Muscle of back (tissue), 11 donors: Measurements from ENCODE around the gene CPA1. TPM values are rescaled to one million over a fixed set of nuclear protein-coding genes. Genes with fewer than 3 reads are reported as not detected.

ENCODE experiments used
- DNase-seq, 3 donors: peaks; one replicate each; pipeline versions ENCODE4 v3.0.0 to v3.0.0-alpha.2; 2013
- polyA plus RNA-seq, 10 donors: library from polyadenylated mRNA; unstranded; fragments of 120-200 nt; gene quantifications; one replicate each; pipeline ENCODE4 v1.2.1, GENCODE V29; 2013; ENCODE audit not compliant: insufficient read length in 10 of 10

The CPA1 gene
- polyA plus RNA-seq, 10 donors: 1.6 to 5.1 (median 3.8) TPM

DNA sequence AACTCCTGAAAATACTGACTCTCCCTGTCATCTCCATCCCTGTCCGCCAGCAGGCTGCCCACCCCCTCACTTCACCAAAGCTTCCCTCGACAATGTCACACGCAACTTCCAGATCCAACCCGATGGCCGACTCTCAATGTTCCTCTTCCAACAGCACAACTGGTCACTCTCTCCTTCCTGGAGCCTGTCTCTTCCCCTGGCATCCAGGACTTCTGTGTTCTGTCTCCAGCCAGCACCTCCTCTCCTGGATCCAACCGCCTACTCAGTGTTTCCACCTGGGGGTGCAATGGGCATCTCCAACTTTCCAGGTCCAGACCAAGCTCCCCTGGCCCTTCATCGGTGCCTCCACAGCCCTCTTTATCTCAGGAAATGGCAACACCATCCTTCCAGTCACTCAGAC is 27.1 kb upstream of the CPA1 start:
- no peak for DNase-seq

DNA sequence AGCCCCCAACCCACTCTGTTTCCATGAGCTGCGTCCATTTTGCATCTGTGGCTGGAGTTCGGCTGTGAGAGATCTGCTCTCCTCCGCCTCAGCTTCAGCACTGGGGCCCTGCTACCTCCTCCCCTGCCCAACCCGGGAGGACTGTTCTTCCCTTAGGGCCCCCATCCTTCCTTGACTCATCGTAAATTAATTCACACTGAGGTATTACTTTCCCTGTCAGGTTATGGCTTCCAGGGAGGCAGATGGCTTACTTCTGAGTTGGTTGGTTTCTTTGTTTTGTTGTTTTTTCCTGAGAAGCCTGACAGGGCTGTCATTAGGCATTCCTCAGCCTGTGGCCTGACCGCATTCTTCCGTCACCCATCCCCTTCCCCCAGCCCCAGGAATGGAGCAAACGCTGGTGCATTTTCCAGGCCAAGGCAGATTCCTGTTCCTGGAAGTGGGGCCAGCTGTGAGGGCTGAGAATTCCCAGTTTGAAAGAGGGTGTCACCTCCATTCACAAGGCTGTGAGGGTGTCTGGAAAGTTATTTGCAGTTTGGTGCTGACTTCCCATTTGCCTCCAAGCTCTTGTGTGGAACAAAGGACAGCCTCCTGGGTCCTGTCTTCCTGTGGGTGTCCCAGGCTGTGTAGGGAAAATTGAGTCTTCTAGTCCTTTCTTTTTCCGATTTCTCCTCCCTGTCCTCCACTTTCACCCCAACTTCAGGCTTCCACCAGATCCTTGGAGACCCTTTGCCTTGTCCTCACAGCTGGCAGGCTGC is 24.0 kb upstream of the CPA1 start:
- peak; percentile 91 to 98 (median 95) for DNase-seq

DNA sequence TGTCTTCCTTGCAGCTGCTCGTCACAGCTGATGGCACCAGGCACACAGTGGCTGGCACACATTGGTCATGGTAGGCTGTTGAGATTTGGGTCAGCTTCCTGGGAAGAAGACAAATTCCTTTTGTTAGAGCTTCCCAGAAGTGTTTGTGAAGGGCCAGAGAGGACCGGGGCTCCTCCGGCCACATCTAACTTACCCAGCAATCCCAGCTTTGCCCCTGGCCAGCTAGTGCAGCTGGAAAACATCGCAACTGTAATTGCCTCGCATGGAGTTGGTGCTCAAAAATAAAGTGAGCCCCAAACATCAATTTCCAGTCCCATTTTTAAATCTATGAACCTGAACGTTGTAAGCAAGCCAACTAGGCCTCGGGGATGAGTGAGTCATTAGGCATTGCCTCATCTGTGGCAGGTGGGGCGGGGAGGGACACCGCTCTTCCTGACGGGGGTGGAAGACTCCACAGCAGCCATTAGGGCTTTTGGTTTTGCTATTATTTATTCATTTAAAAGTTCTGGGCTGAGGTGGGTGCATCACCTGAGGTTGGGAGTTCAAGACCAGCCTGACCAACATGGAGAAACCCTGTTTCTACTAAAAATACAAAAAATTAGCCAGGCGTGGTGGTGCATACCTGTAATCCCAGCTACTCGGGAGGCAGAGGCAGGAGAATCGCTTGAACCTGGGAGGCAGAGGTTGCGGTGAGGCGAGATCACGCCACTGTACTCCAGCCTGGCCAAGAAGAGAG is 23.2 kb upstream of the CPA1 start:
- peak; percentile 84 to 93 (median 86) for DNase-seq

GRCh38 chr7:130358471-130358870 is 21.8 kb upstream of the CPA1 start:
- DNase-seq: no peak

DNA sequence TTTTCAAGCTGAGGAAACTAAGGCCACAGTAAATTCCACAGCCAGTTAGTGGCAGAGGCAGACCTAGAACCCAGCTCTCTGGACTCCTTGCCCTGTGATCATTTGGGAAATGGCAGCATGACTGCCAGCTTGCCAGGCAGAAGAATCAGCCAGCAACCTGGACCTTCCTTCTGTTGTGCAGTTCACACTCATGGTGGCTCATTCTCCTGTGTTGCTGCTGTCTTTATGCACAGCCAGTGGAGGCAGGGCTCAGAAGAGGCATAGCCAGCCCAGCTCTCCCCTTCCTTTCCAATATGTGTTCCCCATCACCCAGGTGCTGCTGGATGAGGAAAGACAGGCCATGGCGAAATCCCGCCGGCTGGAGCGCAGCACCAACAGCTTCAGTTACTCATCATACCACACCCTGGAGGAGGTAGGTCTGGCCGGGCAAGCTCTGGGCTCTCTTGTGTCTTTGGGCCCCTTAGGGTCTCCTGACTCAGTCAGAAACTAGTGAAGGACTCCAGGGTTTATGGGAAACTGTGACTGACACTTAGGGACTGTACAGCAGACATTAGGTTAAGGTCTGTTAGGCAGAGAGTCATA is 20.9 kb upstream of the CPA1 start:
- no peak for DNase-seq

GRCh38 chr7:130360518-130360917 is 19.8 kb upstream of the CPA1 start:
- DNase-seq: no peak

GRCh38 chr7:130361681-130362080 is 18.6 kb upstream of the CPA1 start:
- DNase-seq: no peak

DNA sequence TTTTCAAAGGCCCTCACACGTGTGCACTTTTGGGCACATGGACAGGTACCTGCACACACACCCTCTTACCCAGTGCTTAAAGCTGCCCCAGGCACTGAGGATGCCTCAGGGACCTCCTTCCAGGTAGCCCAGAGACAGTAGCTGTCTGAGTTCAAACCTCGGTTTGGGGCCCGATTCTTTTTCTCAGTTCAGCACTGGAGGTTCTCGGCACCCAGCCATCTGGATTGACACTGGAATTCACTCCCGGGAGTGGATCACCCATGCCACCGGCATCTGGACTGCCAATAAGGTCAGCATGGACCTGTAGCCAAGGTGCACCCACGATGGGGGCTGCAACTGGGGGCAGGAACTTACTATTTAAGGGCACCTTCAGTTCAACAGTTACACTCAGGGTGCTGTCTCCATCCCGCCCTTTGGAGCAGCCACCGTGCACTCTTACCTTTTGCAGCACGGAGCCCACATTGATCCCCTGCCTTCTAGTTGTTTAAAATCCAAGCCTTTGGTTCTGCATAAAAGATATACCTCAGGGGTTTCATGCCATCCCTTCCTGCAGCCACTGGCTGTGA is 18.0 kb upstream of the CPA1 start:
- DNase-seq: no peak

DNA sequence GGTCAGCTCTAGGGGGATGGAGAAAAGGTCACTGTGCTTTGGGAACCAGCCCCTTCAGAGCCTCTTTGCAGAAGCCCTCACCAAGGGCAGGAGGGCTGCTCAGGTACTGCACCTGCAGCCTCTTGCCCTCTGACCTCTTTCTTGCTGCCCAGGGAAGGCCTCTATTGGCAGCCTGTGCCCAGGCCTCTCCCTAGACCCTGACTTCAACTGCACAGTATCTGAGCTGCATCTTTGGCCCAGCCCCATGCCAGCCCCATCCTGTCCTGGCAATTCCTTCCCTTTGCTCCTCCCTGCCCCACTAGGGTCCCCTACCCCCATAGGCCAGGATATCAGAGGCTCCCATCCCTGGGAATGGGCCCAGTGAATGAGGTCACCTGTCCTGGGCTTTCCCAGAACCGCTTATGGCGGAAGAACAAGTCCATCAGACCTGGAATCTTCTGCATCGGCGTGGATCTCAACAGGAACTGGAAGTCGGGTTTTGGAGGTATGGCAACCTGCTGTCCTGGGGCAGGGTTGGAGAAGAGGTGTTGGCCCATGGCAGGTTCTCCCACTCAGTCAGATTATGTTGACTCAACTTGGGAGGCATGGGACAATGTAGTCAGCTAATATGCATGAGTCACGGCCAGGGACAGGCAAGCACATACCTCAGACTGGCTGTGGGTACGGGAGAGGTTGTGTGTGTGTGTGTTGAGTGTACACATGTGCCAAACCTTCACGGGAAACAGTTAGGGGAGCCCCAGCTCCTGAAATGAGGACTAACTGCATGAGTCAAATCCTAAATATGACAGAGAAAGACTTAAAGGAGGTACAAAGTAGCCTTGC is 17.1 kb upstream of the CPA1 start:
- DNase-seq: peak in 1 of 3 donors; percentile 94

- DNase-seq: no peak
Measured at GRCh38 chr7:130364451-130364850, 15.8 kb upstream of the CPA1 start.

DNA sequence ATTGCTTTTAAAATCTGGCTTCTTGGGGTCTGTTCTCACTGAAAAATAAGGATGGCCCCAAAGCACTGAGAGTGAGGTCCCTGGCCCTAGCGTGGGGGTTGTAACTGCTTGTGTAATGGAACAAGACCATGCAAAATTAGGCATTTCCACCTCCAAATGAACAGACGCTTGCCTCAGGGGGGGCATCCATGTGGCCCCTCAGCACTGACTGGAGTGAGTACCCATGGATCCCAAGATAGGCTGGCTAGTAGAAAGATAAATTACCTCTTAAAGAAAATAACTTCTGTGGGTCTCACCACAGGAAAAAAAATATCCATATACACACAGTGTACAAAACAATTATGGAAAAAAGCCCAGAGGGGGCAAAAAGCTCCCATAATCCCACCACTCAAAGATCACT is 15.2 kb upstream of the CPA1 start:
- DNase-seq: peak in 1 of 3 donors; percentile 63

GRCh38 chr7:130365511-130366441 is 14.5 kb upstream of the CPA1 start:
- peak; percentile 90 to 95 (median 90) for DNase-seq

DNA sequence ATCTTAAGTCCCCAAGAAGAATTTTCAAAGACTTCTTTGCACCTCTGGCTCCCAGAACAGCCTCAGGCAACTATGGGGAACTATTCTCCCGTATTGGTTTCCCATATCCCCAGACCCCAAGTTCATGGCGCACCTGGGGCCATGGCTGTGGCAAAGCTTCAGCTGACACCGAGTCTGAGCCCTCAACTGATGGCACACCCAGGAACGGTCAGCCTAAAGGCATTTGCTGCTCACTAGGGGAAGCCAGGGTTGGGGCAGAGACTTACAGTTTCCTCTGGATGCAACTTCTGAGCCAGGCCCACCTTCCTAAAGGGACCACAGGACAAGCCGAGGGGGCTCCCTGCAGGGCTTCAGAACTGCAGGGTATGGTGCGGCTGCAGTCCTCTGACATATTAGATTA is 13.7 kb upstream of the CPA1 start:
- DNase-seq: peak in 1 of 3 donors; percentile 54

GRCh38 chr7:130367088-130367755 is 13.1 kb upstream of the CPA1 start:
- DNase-seq: peak in 1 of 3 donors; percentile 14

- DNase-seq: peak in 1 of 3 donors; percentile 41
Measured at GRCh38 chr7:130367836-130368746, 12.2 kb upstream of the CPA1 start.

DNA sequence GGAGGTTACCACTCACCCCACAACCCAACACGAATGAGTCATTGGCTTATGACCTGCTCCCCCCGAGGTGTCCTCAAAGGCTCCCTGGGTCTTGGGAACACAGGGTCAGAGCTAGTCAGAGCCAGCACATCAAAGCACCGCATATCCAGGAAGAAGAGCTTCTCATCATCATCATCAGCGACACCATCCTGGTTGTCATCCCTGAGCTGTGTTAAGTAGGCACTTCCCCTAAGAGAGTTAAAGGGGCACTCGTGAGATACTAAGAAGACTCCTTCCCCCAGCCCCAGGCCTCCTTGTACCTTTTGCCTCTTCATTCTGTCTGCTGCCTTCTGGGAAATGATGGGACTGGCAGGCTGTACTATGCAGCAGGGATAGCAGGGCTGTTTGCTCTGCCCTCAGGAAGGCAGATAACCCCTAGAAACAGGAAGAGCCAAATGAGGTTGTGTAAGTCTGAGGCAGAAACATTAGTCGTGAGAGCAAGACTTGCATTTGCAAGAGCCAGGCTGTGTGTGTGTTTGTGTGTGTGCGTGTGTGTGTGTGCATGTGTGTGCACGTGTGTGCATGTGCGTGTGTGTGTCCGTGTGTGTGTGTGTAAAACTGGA is 11.1 kb upstream of the CPA1 start:
- DNase-seq: peak in 2 of 3 donors; percentile 70 to 87

DNA sequence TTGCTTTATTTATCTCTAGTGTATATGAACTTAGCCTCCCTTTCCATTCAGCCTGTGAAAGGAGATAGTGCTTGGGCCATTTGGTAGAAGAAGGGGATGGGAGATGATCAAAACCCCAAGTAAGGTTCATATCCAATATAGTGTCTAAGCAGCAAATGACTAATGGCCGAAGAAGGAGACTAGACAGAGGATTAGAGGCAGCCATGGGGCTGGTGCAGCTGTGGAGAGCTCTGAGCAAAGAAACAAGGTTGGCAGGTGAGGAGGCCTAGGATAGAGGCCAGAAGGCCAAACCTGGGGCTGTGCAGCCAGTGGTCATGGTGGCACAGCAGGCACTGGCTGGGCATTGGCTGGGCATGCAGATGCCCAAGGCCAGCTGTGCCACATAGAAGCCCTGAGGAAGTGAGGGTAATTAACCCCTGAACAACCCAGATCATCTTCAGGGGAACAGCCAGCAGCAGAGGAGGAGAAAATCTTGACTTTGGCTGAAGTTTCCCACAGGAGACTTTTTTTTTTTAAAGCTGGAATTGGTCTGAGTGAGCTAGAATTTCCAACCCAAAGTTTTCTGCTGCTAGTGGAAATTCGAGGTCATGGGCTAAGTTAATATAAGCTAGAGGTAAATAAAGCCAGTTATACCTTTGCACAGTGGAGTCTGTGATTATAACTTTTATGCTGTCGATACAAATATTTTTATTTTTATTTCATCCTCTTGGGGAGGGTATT is 10.3 kb upstream of the CPA1 start:
- peak in 1 of 3 donors; percentile 91 for DNase-seq

GRCh38 chr7:130371046-130371445 is 9.2 kb upstream of the CPA1 start:
- DNase-seq: peak in 1 of 3 donors; percentile 63
